Retinal pigment epithelial cell (primary cell): ENCODE measurements around the gene HAND2.

Experiments used
- DNase-seq: peaks from one replicate; pipeline ENCODE4 v3.0.0-alpha.2; 2010; ENCODE audit warnings: low read depth
- H3K4me3 ChIP-seq: 2 replicates; pipeline ENCODE4 v1.5.1; 2011; ENCODE audit warnings: mild to moderate bottlenecking, low read length, control low read depth, moderate library complexity
- TF ChIP-seq, protein P1 (sequence below): conservative IDR thresholded peaks from 2 replicates; pipeline ENCODE4 v1.5.1; 2011; ENCODE audit warnings: low read depth, low read length, control low read depth, inconsistent platforms

The HAND2 gene

DNA sequence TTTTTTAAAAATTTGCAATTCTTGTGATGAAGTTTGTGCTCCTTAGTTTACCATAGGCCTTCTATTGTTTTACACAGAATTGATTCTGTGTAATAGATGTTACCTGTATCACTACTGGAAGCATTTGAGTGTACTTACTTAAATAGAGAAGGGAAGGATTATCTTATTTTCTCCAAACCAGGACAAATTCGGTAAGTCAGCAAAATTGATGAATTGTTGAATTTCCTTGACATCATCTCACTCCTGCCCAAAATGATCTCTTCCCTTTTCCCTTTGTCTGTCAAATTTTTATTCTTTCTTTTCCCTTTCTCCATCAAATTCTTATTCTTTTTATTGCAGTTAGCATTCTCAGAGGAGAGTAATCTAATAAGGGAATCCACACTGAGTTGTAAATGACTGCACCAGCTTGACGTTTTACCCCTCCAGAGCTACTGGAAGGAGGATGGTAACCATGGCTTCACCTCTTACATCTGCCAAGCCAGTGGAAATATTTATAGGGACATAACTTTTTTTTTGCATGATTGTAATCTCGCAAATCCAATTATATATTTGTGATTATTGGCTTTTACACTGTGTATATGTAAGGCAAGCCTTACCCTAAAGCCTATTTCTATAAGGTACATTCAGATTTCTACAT lies 42.6 kb upstream of the HAND2 start:
- TF ChIP-seq, protein P1, sequence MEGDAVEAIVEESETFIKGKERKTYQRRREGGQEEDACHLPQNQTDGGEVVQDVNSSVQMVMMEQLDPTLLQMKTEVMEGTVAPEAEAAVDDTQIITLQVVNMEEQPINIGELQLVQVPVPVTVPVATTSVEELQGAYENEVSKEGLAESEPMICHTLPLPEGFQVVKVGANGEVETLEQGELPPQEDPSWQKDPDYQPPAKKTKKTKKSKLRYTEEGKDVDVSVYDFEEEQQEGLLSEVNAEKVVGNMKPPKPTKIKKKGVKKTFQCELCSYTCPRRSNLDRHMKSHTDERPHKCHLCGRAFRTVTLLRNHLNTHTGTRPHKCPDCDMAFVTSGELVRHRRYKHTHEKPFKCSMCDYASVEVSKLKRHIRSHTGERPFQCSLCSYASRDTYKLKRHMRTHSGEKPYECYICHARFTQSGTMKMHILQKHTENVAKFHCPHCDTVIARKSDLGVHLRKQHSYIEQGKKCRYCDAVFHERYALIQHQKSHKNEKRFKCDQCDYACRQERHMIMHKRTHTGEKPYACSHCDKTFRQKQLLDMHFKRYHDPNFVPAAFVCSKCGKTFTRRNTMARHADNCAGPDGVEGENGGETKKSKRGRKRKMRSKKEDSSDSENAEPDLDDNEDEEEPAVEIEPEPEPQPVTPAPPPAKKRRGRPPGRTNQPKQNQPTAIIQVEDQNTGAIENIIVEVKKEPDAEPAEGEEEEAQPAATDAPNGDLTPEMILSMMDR, result no peak
- no peak overlapping the region for H3K4me3 ChIP-seq
- no peak for DNase-seq

DNA sequence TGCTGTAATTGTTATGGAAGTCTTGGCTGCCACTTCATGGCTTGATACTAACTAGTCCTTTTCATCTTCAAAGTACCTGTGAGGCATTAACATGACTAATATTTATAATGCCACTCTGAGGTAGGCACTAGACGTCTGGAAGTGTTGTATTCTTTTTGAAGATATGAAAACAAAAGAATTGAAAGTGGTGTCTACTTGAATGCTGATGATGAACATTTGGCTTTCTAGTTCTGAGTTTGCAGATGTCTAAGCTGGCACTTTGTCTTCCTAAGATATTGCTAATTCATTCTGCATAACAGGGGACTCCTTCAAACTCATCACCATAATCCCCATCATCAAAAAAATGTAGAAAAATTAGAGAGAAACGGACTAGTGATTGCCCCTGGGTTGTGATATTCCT lies 41.6 kb upstream of the HAND2 start:
- H3K4me3 ChIP-seq, result no peak overlapping the region
- TF ChIP-seq, protein P1, result no peak
- no peak for DNase-seq

- TF ChIP-seq, protein P1, result no peak
- no peak overlapping the region for H3K4me3 ChIP-seq
- DNase-seq, result no peak
These were observed 35.3 kb upstream of the HAND2 start for GRCh38 chr4:173565281-173565680.

GRCh38 chr4:173564461-173564860 lies 34.4 kb upstream of the HAND2 start:
- no peak overlapping the region for H3K4me3 ChIP-seq
- DNase-seq, result no peak
- TF ChIP-seq, protein P1, result no peak

DNA sequence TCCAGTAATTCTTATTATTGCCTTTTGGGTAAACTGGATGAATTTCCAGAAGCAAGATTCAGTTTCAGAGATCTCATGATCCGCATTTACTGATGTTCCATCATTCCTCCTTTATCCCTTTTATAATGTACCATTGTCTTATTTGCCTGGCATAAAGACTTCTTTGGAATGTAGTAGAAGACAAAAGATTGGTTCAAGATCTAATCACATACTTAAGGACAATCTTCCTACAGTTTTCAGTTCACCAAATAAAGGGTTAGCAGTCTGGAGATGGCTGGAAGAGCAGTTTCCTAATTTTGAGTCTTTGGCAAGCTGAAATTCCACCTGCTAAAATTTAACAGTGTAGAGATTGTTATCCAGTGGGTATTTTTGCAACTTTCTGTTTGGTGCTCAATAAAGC lies 30.9 kb upstream of the HAND2 start:
- TF ChIP-seq, protein P1, result no peak
- DNase-seq, result no peak
- H3K4me3 ChIP-seq, result no peak overlapping the region

DNA sequence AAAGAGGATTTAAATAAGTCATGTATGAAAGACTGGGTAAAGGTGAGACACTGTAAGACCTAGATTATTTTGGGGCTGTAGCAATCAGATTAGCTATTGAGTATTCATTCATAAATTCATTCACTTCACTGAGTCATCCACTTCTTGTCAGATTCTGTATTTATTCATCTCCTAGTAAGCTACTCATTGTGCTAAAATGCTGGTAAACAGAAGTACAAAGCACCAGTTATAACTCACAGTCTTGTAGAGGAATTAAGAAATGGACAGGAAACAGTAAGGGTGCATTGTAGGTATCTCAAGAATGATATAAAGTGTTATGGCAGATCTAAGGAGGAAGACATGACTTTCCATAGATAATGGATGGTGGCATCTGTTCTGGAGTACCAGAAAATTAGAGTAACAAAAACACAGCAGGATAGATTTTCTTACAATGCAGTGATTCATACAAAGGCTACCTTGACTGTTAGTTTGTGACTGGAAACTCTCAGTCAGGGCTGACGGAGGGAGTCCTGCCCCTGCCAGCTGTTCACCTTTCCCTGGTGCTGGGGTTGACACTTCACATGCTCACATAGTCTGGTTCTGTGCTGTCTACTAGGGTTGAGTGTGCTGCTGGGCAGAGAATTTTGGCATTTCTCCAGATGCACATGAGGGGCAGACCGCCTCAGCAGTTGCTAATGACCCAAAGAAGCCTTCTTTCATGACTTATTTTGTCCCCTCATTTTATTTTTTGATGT lies 26.5 kb upstream of the HAND2 start:
- no peak overlapping the region for H3K4me3 ChIP-seq
- DNase-seq, result no peak
- TF ChIP-seq, protein P1, result no peak

DNA sequence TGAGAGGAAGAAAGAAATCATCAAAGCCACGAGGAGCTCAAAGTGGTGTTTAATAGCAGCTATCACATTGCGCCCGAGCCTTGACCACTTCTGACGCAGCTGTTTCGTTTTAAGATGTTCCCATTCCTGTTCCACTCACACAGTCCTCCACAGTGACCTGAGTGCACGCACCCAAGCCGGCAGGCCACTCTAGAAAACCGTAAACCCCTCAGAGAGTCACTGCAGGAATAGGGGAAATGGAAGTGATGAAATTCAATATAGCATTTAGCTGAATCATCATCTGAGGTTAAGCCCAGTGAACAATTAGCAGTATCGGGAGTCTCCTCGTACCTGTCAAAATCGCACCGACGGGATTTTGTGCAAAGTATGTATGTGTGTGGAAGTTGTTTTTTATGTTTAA lies 17.9 kb upstream of the HAND2 start:
- no peak overlapping the region for H3K4me3 ChIP-seq
- TF ChIP-seq, protein P1, result no peak
- no peak for DNase-seq
